IMR-90 (cell line): Measurements from ENCODE around the gene ZNRF3.

Source experiments
- CTCF ChIP-seq: conservative IDR thresholded peaks from 2 replicates; pipeline ENCODE4 v1.5.1; 2012; ENCODE audit warnings: mild to moderate bottlenecking, low read depth, low read length, improper control_type of control experiment
- RAD21 ChIP-seq: IDR thresholded peaks from 2 replicates; pipeline ENCODE4 v1.6.1; 2012; ENCODE audit warnings: low read length, improper control_type of control experiment

- TF ChIP-seq RAD21 (no peak), CTCF (no peak)
Measured at GRCh38 chr22:28967163-28967665, 83.8 kb downstream of the ZNRF3 start.
